Measurements from ENCODE around the gene GLG1. TPM values are rescaled to one million over a fixed set of nuclear protein-coding genes. Genes with fewer than 3 reads are reported as not detected.
"Not testable (repeated sequence)": the region's sequence is repeated elsewhere in the genome, so short reads cannot be mapped to it uniquely, and the experiment has no call there.

The GLG1 gene
- polyA plus RNA-seq, 2 of the 4 experiments (the other 2 are of a cell fraction) = 51.9 to 90.6 TPM

GRCh38 chr16:74523706-74524105 lies 83.2 kb downstream of the GLG1 start:
- DNase-seq (ENCODE audit: low read depth in 1 of 2, low spot score in 1 of 2); H3K9me3 ChIP-seq; H3K27ac ChIP-seq; H3K4me3 ChIP-seq; ATAC-seq; FAIRE-seq; POLR2A ChIA-PET; H3K4me1 ChIP-seq; H3K4me2 ChIP-seq: not testable (repeated sequence)
- CTCF ChIA-PET = interaction anchor here (0.7 kb wide), 1 partner anchor 87 kb away, joined by 3 read pairs; no protein-coding TSS in a partner anchor
- whole genome bisulfite sequencing (ENCODE audit: missing lambda C conversion rate) = 93% methylated on average over 3 of the region's 3 CpGs
- TF ChIP-seq MAFK (IDR thresholded peaks at IDR 0.05; ENCODE audit: partially characterized antibody) = peak; percentile 81

GRCh38 chr16:74522160-74522559 lies 84.8 kb downstream of the GLG1 start:
- FAIRE-seq = no peak
- no peak for ATAC-seq
- CTCF ChIA-PET = no interaction called here
- H3K27ac ChIP-seq = no peak overlapping the region
- TF ChIP-seq SMC3 (IDR thresholded peaks at IDR 0.05) (no peak), HES2 (IDR thresholded peaks at IDR 0.05) (no peak), E2F6 (IDR thresholded peaks at IDR 0.05; ENCODE audit: borderline replicate concordance, low read depth) (no peak), PBX3 (IDR thresholded peaks at IDR 0.05) (no peak), USF2 (IDR thresholded peaks at IDR 0.05) (no peak), BHLHE40 (IDR thresholded peaks at IDR 0.05; ENCODE audit: low read depth, low read length) (no peak), GATA3 (IDR thresholded peaks at IDR 0.05; ENCODE audit: borderline replicate concordance) (no peak), RCOR1 (IDR thresholded peaks at IDR 0.05; ENCODE audit: low read depth, low read length) (no peak), HOXB13 (CRISPR knock-in tag; IDR thresholded peaks at IDR 0.05; ENCODE audit: low read depth) (no peak), HMGXB4 (CRISPR knock-in tag; IDR thresholded peaks at IDR 0.05; ENCODE audit: borderline replicate concordance) (no peak), CHD4 (IDR thresholded peaks at IDR 0.05; ENCODE audit: borderline replicate concordance) (no peak), HDAC2 (IDR thresholded peaks at IDR 0.05) (no peak), RARB (CRISPR knock-in tag; IDR thresholded peaks at IDR 0.05) (no peak), RNF2 (IDR thresholded peaks at IDR 0.05; ENCODE audit: borderline replicate concordance, low read depth) (no peak), EHMT2 (IDR thresholded peaks at IDR 0.05; ENCODE audit: low read depth) (no peak), EP300 (IDR thresholded peaks at IDR 0.05) (no peak), HOXB5 (CRISPR knock-in tag; IDR thresholded peaks at IDR 0.05) (no peak), REST (IDR thresholded peaks at IDR 0.05) (no peak), SREBF2 (IDR thresholded peaks at IDR 0.05) (no peak)
- WGBS (ENCODE audit: missing lambda C conversion rate) = 91% methylated on average over 6 of the region's 6 CpGs
- no peak overlapping the region for H3K4me2 ChIP-seq
- peaks cover 5% of the 10 kb centered on the region; the same call in 1 of the 3 replicates for H3K9me3 ChIP-seq
- no peaks in the 10 kb centered on the region for H3K4me1 ChIP-seq
- H3K4me3 ChIP-seq = no peak overlapping the region
- DNase-seq (ENCODE audit: low read depth in 1 of 2, low spot score in 1 of 2) = no peak
- POLR2A ChIA-PET = no interaction called here

Data from A549 (cell line).